CD4-positive, alpha-beta T cell (primary cell): ENCODE measurements around the gene WNK2. TPM values are rescaled to one million over a fixed set of nuclear protein-coding genes. Genes with fewer than 3 reads are reported as not detected.
"Not testable (repeated sequence)": the region's sequence is repeated elsewhere in the genome, so short reads cannot be mapped to it uniquely, and the experiment has no call there.

Experiments used
- ATAC-seq: fragments of 200-7000 bp; cut with Tn5 transposase; one replicate; pipeline ENCODE4 v1.10.0; 2022; ENCODE audit warnings: mild to moderate bottlenecking; ENCODE audit not compliant: poor library complexity
- CTCF ChIA-PET: fragments of 350-600 bp; sonication (Branson Sonifier 250); formaldehyde crosslinking; loops from one replicate; lab custom pipeline; 2021; ENCODE audit warnings: antibody characterized with exemption, inconsistent platforms; lab: Charles Lee
- POLR2A ChIA-PET: fragments of 350-600 bp; sonication (Branson Sonifier 250); formaldehyde crosslinking; loops from one replicate; lab custom pipeline; 2021; ENCODE audit warnings: antibody characterized with exemption, inconsistent platforms; lab: Charles Lee
- DNase-seq, 14 experiments: peaks; one replicate each; pipeline ENCODE4 v3.0.0-alpha.2; 2013 to 2020; ENCODE audit warnings: mixed read lengths in 2 of 14
- H3K27ac ChIP-seq, 2 donors: one replicate each; pipeline versions ENCODE4 v1.5.1 to v1.7.0; 2013; ENCODE audit warnings: low read length in 2 of 2, low read depth in 1 of 2, mild to moderate bottlenecking in 1 of 2
- H3K27me3 ChIP-seq, 2 experiments: 1 replicate in 1 of 2; 2 replicates in 1 of 2; pipeline versions ENCODE4 v1.6.1 to v1.7.0; 2013; ENCODE audit warnings: low read length in 2 of 2, control low read depth in 1 of 2, mild to moderate bottlenecking in 1 of 2, moderate library complexity in 1 of 2; ENCODE audit not compliant: insufficient read depth in 2 of 2, control insufficient read depth in 1 of 2
- H3K36me3 ChIP-seq: one replicate; pipeline ENCODE4 v1.6.1; 2013; ENCODE audit warnings: low read length, control low read depth; ENCODE audit not compliant: insufficient read depth
- H3K4me1 ChIP-seq: one replicate; pipeline ENCODE4 v1.6.1; 2013; ENCODE audit warnings: low read length, control low read depth; ENCODE audit not compliant: insufficient read depth
- H3K4me3 ChIP-seq: one replicate; pipeline ENCODE4 v1.5.1; 2013; ENCODE audit warnings: mild to moderate bottlenecking, low read length, moderate library complexity
- H3K9me3 ChIP-seq, 2 experiments: 1 replicate in 1 of 2; 2 replicates in 1 of 2; pipeline versions ENCODE4 v1.6.1 to v1.7.0; 2013; ENCODE audit warnings: low read length in 2 of 2, mild to moderate bottlenecking in 2 of 2, control low read depth in 1 of 2, moderate library complexity in 1 of 2; ENCODE audit not compliant: control insufficient read depth in 1 of 2, insufficient read depth in 1 of 2
- H3K27ac Mint-ChIP-seq: one replicate; pipeline ENCODE4 v1.8.0; 2020; ENCODE audit warnings: mixed read lengths
- H3K27me3 Mint-ChIP-seq: one replicate; pipeline ENCODE4 v1.8.0; 2021; ENCODE audit warnings: mixed read lengths
- H3K36me3 Mint-ChIP-seq: one replicate; pipeline ENCODE4 v1.8.0; 2021; ENCODE audit warnings: low read depth, mixed read lengths
- H3K4me1 Mint-ChIP-seq: one replicate; pipeline ENCODE4 v1.8.0; 2021; ENCODE audit warnings: low read depth, mixed read lengths
- H3K4me3 Mint-ChIP-seq: one replicate; pipeline ENCODE4 v1.8.0; 2020; ENCODE audit warnings: mild to moderate bottlenecking, mixed read lengths
- H3K9me3 Mint-ChIP-seq: one replicate; pipeline ENCODE4 v1.8.0; 2020; ENCODE audit warnings: mixed read lengths
- intact Hi-C, 2 experiments: fragments of 100-400 bp; cut with DNase I in 1 of 2; cut with micrococcal nuclease in 1 of 2; formaldehyde crosslinking; loops; one replicate each; pipeline versions ENCODE4 v1.15.1 to v1.9.0; 2023 to 2025; cut with DNase I, micrococcal nuclease
- total RNA-seq, 174 experiments: library from RNA in 2 of 174; stranded (reverse) in 2 of 174; gene quantifications; one replicate each; pipeline ENCODE4 v1.2.3 and lab custom pipeline; 2021 to 2026
- TF ChIP-seq, protein P1 (sequence below): fragments of 200-600 bp; IDR thresholded peaks from one replicate; pipeline ENCODE4 v1.8.0; 2022; ENCODE audit warnings: antibody characterized with exemption, mild to moderate bottlenecking

The WNK2 gene
- total RNA-seq, 2 experiments from 2014 or later = 0.19 to 0.22 TPM

DNA sequence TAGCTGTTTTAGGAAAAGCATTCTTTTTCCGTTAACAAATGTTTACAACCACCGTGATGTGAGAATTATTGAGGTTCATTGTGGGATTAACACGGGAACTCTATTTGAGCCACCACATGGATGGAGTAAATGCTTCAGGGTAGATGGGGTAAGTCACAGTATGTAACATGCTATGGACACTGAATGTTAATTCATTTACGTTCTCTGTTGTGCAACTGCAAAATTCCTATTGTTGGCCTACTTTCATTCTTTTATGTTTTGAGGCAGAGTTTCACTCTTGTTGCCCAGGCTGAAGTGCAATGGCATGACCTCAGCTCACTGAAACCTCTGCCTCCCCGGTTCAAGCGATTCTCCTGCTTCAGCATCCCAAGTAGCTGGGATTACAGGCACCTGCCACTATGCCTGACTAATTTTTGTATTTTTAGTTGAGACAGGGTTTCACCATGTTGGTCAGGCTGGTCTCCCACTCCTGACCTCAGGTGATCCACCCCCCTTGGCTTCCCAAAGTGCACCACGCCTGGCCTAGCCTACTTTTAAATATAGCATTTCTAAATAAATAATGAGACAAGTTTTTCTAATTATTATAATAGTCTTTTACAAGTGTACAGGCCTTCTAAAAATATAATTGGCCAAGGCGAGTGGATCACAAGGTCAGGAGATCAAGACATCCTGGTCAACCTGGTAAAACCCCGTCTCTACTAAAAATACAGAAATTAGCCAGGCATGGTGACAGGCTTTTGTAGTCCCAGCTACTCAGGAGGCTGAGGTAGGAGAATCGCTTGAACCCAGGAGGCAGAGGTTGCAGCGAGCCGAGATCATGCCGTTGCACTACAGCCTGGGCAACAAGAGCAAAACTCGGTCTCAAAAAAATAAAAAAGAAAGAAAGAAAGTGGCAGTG, 169.7 kb downstream of the WNK2 start:
- DNase-seq, H3K27me3 Mint-ChIP-seq, H3K9me3 ChIP-seq, H3K4me3 ChIP-seq, intact Hi-C loops, H3K9me3 Mint-ChIP-seq, CTCF ChIA-PET, H3K27ac Mint-ChIP-seq, H3K4me1 ChIP-seq, H3K36me3 Mint-ChIP-seq, H3K4me1 Mint-ChIP-seq, H3K4me3 Mint-ChIP-seq, H3K27ac ChIP-seq, ATAC-seq, H3K27me3 ChIP-seq, H3K36me3 ChIP-seq, POLR2A ChIA-PET: not testable (repeated sequence)

DNA sequence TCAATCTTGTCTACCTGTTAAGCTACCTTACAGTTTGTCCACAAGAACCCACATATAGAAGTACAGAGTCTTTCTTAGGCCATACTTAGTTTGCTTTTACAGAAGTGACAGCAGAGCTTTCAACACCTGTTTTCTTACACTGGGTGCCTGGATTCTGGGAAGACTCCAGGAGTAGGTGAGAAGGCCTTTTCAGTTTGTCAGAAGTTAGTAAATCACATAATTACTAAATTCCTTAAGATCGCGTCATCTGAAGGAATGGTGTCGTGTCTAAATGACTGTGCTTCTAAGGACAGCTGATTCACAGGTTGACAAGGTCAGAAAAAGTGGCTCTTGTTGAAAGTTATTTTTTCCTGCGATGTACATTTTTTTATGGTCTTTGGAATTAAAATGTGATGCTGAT, 170.5 kb downstream of the WNK2 start:
- H3K27ac ChIP-seq = no peak overlapping the region
- Mint-ChIP-seq H3K36me3 (no peaks in the 10 kb centered on the region), H3K27ac (no peak overlapping the region), H3K4me1 (no peaks in the 10 kb centered on the region), H3K27me3 (no peaks in the 10 kb centered on the region), H3K4me3 (no peak overlapping the region), H3K9me3 (no peaks in the 10 kb centered on the region)
- H3K27me3 ChIP-seq = no peaks in the 10 kb centered on the region
- H3K9me3 ChIP-seq = no peaks in the 10 kb centered on the region
- intact Hi-C loops = no loop called here
- ChIA-PET CTCF (no interaction called here), POLR2A (no interaction called here)
- TF ChIP-seq, protein P1, sequence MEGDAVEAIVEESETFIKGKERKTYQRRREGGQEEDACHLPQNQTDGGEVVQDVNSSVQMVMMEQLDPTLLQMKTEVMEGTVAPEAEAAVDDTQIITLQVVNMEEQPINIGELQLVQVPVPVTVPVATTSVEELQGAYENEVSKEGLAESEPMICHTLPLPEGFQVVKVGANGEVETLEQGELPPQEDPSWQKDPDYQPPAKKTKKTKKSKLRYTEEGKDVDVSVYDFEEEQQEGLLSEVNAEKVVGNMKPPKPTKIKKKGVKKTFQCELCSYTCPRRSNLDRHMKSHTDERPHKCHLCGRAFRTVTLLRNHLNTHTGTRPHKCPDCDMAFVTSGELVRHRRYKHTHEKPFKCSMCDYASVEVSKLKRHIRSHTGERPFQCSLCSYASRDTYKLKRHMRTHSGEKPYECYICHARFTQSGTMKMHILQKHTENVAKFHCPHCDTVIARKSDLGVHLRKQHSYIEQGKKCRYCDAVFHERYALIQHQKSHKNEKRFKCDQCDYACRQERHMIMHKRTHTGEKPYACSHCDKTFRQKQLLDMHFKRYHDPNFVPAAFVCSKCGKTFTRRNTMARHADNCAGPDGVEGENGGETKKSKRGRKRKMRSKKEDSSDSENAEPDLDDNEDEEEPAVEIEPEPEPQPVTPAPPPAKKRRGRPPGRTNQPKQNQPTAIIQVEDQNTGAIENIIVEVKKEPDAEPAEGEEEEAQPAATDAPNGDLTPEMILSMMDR = no peak
- H3K4me3 ChIP-seq = no peak overlapping the region
- ATAC-seq (no peak), DNase-seq (no peak)
- H3K4me1 ChIP-seq = no peaks in the 10 kb centered on the region
- H3K36me3 ChIP-seq = no peaks in the 10 kb centered on the region

DNA sequence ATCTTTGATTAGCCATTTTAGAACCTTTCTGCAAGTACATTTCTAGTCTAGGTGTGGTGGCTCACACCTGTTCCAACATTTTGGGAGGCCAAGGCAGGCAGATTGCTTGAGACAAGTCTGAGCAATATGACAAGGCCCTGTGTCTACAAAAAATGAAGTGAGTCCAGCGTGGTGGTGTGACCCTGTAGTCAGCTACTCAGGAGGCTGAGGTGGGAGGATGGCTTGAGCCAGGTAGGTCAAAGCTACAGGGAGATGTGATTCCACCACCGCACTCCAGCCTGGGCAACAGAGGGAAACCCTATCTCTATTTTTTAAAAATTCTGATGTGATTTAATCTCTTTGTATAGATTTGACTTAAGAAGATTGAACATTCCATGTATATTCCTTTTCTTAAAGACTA, 171.9 kb downstream of the WNK2 start:
- ChIA-PET CTCF (no interaction called here), POLR2A (no interaction called here)
- Histone ChIP-seq H3K4me3 (no peak overlapping the region), H3K27me3 (no peaks in the 10 kb centered on the region), H3K27ac (no peak overlapping the region), H3K36me3 (no peaks in the 10 kb centered on the region), H3K4me1 (no peaks in the 10 kb centered on the region), H3K9me3 (peaks cover 0 to 9% of the 10 kb centered on the region in 2 experiments)
- H3K4me3 Mint-ChIP-seq = no peak overlapping the region
- no peak for ATAC-seq
- no peak overlapping the region for H3K27ac Mint-ChIP-seq
- TF ChIP-seq, protein P1 = no peak
- intact Hi-C loops = no loop called here
- no peak for DNase-seq
- peaks cover 2% of the 10 kb centered on the region for H3K9me3 Mint-ChIP-seq
- H3K36me3 Mint-ChIP-seq = peaks cover 9% of the 10 kb centered on the region
- H3K27me3 Mint-ChIP-seq = no peaks in the 10 kb centered on the region
- no peaks in the 10 kb centered on the region for H3K4me1 Mint-ChIP-seq
